GM23338 (cell line): ENCODE data around the gene CRMP1.

Source experiments
- EZH2phosphoT487 ChIP-seq: fragments of 200-600 bp; sonication (generic); IDR thresholded peaks from one replicate; pipeline ENCODE4 v1.8.1; 2018; ENCODE audit warnings: antibody characterized with exemption; ENCODE audit not compliant: unreplicated experiment
- POLR2AphosphoS5 ChIP-seq: IDR thresholded peaks from 2 replicates; pipeline ENCODE4 v1.6.1; 2016; ENCODE audit warnings: antibody characterized with exemption, low read depth
- REST ChIP-seq: IDR thresholded peaks from one replicate; pipeline ENCODE4 v1.6.1; 2018; ENCODE audit warnings: antibody characterized with exemption; ENCODE audit not compliant: unreplicated experiment
- TF ChIP-seq, protein P1 (sequence below), 2 experiments: fragments of 200-600 bp in 1 of 2; sonication (generic) in 1 of 2; conservative IDR thresholded peaks; 2 replicates each; pipeline versions ENCODE4 v1.5.1 to v1.6.1; 2016 to 2017; ENCODE audit warnings: antibody characterized with exemption in 2 of 2, low read depth in 2 of 2, mild to moderate bottlenecking in 2 of 2, moderate library complexity in 1 of 2

GRCh38 chr4:5783486-5783885 is 109.4 kb downstream of the CRMP1 start:
- TF ChIP-seq REST (no peak), EZH2phosphoT487 (no peak), POLR2AphosphoS5 (no peak)
- TF ChIP-seq, protein P1, sequence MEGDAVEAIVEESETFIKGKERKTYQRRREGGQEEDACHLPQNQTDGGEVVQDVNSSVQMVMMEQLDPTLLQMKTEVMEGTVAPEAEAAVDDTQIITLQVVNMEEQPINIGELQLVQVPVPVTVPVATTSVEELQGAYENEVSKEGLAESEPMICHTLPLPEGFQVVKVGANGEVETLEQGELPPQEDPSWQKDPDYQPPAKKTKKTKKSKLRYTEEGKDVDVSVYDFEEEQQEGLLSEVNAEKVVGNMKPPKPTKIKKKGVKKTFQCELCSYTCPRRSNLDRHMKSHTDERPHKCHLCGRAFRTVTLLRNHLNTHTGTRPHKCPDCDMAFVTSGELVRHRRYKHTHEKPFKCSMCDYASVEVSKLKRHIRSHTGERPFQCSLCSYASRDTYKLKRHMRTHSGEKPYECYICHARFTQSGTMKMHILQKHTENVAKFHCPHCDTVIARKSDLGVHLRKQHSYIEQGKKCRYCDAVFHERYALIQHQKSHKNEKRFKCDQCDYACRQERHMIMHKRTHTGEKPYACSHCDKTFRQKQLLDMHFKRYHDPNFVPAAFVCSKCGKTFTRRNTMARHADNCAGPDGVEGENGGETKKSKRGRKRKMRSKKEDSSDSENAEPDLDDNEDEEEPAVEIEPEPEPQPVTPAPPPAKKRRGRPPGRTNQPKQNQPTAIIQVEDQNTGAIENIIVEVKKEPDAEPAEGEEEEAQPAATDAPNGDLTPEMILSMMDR (conservative IDR thresholded peaks at IDR 0.05; ENCODE audit: low read depth in 2 of 2), result no peak
